GM18909 (cell line): Measurements from ENCODE around the gene RBMX.

Experiments
- ATAC-seq: cut with Tn5 transposase; IDR thresholded peaks from one replicate; pipeline ENCODE4 v1.9.1; 2021; ENCODE audit warnings: mild to moderate bottlenecking; ENCODE audit not compliant: unreplicated experiment, poor library complexity

The RBMX gene

DNA sequence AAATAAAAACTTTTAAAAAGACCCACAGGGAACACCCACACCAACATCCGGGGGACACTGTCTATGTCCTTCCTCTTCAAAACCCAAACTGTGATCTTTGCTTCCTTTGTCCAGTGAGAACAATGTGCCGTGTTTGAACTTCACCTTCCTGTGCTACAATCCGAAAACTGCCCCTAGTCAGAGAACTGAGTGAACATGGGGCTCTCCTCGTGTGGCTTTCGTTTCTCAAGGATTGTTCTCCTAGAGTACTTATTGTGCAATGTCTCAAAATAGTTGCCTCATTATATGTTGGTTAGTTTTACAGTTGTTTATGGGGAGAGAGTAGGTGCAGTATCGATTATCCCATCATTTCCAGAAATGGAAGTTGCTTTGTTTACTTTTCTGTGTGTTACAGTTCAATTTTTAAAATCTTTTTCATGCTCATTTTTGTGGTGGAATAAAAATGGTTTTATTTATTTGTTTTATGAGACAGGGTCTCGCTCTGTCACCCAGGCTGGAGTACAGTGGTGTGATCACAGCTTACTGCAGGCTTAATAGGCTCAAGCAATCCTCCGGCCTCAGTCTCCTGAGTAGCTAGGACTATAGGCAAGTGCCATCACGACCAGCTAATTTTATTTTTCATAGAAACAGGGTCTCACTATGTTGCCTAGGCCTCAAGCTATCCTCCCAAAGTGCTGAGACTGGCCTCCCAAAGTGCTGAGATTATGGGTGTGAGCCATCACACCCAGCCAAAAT, 29.9 kb downstream of the RBMX start:
- no peak for ATAC-seq

DNA sequence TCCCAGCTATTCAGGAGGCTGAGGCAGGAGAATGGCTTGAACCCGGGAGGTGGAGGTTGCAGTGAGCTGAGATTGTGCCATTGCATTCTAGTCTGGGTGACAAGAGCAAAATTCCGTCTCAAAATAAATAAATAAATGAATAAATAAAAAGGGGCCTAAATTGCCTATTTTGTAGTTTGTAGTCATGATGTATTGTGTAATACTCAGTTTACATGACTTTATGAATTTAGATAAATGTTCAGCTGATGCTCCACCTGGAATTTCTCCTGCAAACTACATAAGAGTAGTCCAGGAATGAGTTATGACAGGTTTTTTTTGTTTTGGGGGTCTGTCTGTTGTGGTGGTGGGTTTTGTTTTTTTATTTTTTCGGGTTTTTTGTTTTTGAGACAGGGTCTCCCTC, 31.1 kb downstream of the RBMX start:
- no peak for ATAC-seq

- ATAC-seq, result no peak
These were observed 32.7 kb downstream of the RBMX start for GRCh38 chrX:136847874-136848273.

GRCh38 chrX:136839196-136839595, 41.3 kb downstream of the RBMX start:
- ATAC-seq, result no peak

DNA sequence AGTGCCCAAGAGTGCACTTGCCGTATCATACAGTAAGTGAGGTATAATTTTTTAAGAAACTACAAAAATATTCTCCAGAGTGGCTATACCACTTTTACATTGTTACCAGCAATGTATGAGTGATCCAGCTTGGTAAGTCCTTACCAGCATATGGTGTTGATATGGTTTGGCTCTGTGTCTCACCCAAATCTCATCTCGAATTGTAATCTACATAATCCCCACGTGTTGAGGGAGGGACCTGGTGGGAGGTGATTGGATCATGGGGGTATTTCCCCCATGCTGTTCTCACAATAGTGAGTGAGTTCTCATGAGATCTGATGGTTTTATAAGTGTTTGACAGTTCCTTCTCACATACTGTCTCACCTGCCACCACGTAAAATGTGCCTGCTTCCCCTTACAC, 44.8 kb downstream of the RBMX start:
- no peak for ATAC-seq

DNA sequence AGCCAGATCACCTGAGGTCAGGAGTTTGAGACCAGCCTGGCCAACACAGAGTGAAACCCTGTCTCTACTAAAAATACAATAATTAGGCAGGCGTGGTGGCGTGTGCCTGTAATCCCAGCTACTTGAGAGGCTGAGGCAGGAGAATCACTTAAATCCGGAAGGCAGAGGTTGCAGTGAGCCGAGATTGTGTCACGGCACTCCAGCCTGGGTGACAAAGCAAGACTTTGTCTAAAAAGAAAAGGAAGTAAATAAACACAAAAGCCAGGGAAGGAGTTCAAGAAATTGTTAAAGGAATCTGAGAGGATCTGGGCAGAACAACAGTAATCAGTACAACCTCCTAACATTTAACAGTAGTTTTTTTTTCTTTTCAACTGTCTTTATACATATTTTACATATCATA, 51.1 kb downstream of the RBMX start:
- no peak for ATAC-seq

DNA sequence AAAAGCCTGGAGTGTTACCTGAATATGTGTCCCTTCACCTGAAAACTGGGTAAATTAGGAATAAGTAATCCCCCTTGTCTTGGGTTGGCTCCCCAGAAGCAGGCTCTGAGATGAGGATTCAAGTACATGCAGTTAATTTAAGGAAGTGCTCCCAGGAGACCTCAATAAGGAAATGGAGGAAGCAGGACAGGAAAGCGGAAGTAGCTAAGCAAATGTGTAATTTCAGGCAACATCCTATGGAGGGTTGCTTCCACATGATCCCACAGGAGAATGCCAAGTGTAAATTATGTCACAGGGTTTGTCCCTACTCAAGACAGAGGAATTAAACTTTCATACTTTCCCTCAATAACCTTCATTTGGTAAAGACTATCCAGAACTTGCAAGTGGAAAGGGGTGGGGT, 51.7 kb downstream of the RBMX start:
- no peak for ATAC-seq

DNA sequence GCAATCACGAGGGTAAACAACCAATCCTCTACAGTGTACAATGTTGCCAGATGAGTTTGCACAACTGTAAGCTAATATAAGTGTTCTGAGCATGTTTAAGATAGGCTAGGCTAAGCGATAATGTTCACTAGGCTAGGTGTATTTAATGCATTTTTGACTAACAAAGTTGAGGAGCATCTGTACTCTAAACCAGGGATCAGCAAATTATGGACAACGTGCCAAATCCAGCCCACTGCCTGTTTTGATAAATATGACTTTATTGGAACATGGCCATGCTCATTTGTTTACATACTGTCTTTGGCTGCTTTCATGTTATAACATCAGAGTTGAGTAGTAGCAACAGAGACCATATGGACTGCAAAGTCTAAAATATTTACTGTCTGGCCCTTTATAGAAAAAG, 53.5 kb downstream of the RBMX start:
- no peak for ATAC-seq

GRCh38 chrX:136825771-136826170, 54.8 kb downstream of the RBMX start:
- no peak for ATAC-seq
